Neural cell (in vitro differentiated cells): ENCODE results near the gene GATA1. TPM values are rescaled to one million over a fixed set of nuclear protein-coding genes. Genes with fewer than 3 reads are reported as not detected.

Experiments
- H2AFZ ChIP-seq: fragments of 200-600, 300-800 bp; sonication (generic), shearing (Covaris generic); 2 replicates; pipeline ENCODE4 v1.6.0; 2014; ENCODE audit warnings: low read depth, mild to moderate bottlenecking, antibody characterized with exemption, low read length, moderate library complexity
- H3F3A ChIP-seq: fragments of 200-600 bp; shearing (Covaris generic); 2 replicates; pipeline ENCODE4 v1.6.1; 2016; ENCODE audit warnings: mild to moderate bottlenecking, moderate library complexity, mixed read lengths, antibody characterized with exemption, low read length; ENCODE audit not compliant: insufficient read depth, poor library complexity, severe bottlenecking
- H3K27ac ChIP-seq: fragments of 200-600, 300-800 bp; sonication (generic), shearing (Covaris generic); 2 replicates; pipeline ENCODE4 v1.5.1; 2014; ENCODE audit warnings: mild to moderate bottlenecking, low read length, moderate library complexity
- H3K27me3 ChIP-seq: fragments of 300-800, 200-600 bp; sonication (generic), shearing (Covaris generic); 2 replicates; pipeline ENCODE4 v1.6.0; 2014; ENCODE audit warnings: mild to moderate bottlenecking, low read depth, low read length, moderate library complexity; ENCODE audit not compliant: insufficient read depth
- H3K36me3 ChIP-seq: fragments of 300-800, 200-600 bp; sonication (generic), shearing (Covaris generic); 2 replicates; pipeline ENCODE4 v1.5.1; 2014; ENCODE audit warnings: mild to moderate bottlenecking, antibody characterized with exemption, low read length, moderate library complexity; ENCODE audit not compliant: insufficient read depth
- H3K4me2 ChIP-seq: fragments of 300-800, 200-600 bp; sonication (generic), shearing (Covaris generic); 2 replicates; pipeline ENCODE4 v1.6.0; 2014; ENCODE audit warnings: mild to moderate bottlenecking, low read length
- H3K4me3 ChIP-seq: fragments of 300-800, 200-600 bp; sonication (generic), shearing (Covaris generic); 2 replicates; pipeline ENCODE4 v1.5.1; 2014; ENCODE audit warnings: mild to moderate bottlenecking, low read length, moderate library complexity
- H3K79me2 ChIP-seq: fragments of 200-600 bp; shearing (Covaris generic); replicated peaks from 2 replicates; pipeline ENCODE4 v1.6.0; 2014; ENCODE audit warnings: mild to moderate bottlenecking, low read length, moderate library complexity; ENCODE audit not compliant: insufficient read depth
- H3K9ac ChIP-seq: fragments of 300-800, 200-600 bp; sonication (generic), shearing (Covaris generic); 2 replicates; pipeline ENCODE4 v1.6.1; 2016; ENCODE audit warnings: mild to moderate bottlenecking, low read length, mixed read lengths
- H3K9me2 ChIP-seq: fragments of 200-600 bp; shearing (Covaris generic); 2 replicates; pipeline ENCODE4 v1.6.1; 2016; ENCODE audit warnings: mild to moderate bottlenecking, low read length, mixed read lengths; ENCODE audit not compliant: insufficient read depth
- H3K9me3 ChIP-seq: fragments of 200-600, 300-800 bp; sonication (generic), shearing (Covaris generic); 2 replicates; pipeline ENCODE4 v1.6.1; 2016; ENCODE audit warnings: mild to moderate bottlenecking, mixed run types, low read length, moderate library complexity, mixed read lengths
- H4K20me1 ChIP-seq: fragments of 200-600 bp; shearing (Covaris generic); 2 replicates; pipeline ENCODE4 v1.6.1; 2016; ENCODE audit warnings: mild to moderate bottlenecking, mixed run types; ENCODE audit not compliant: insufficient read depth
- CTCF ChIP-seq: fragments of 450-650 bp; IDR thresholded peaks from 2 replicates; pipeline ENCODE4 v1.5.1; 2014; ENCODE audit warnings: antibody characterized with exemption, mild to moderate bottlenecking, moderate library complexity; ENCODE audit not compliant: poor library complexity, severe bottlenecking
- EP300 ChIP-seq: fragments of 450-650 bp; conservative IDR thresholded peaks from 2 replicates; pipeline ENCODE4 v1.6.1; 2014; ENCODE audit warnings: antibody characterized with exemption, mild to moderate bottlenecking, moderate library complexity; ENCODE audit not compliant: poor library complexity, severe bottlenecking
- EZH2 ChIP-seq: fragments of 200-600, 300-800 bp; shearing (Covaris generic), sonication (generic); IDR thresholded peaks from 2 replicates; pipeline ENCODE4 v1.6.1; 2014; ENCODE audit warnings: antibody characterized with exemption, low read length, borderline replicate concordance, mild to moderate bottlenecking; ENCODE audit not compliant: insufficient read depth, poor library complexity, severe bottlenecking
- MXI1 ChIP-seq: fragments of 450-650 bp; conservative IDR thresholded peaks from 2 replicates; pipeline ENCODE4 v1.6.1; 2014; ENCODE audit warnings: antibody characterized with exemption, mild to moderate bottlenecking; ENCODE audit not compliant: poor library complexity, severe bottlenecking
- POLR2AphosphoS5 ChIP-seq: IDR thresholded peaks from 2 replicates; pipeline ENCODE4 v1.6.1; 2012
- RAD21 ChIP-seq: fragments of 450-650 bp; conservative IDR thresholded peaks from 2 replicates; pipeline ENCODE4 v1.6.1; 2014; ENCODE audit warnings: antibody characterized with exemption, mild to moderate bottlenecking, moderate library complexity
- REST ChIP-seq: IDR thresholded peaks from 2 replicates; pipeline ENCODE4 v1.6.1; 2012; ENCODE audit warnings: borderline replicate concordance
- SMC3 ChIP-seq: fragments of 450-650 bp; conservative IDR thresholded peaks from 2 replicates; pipeline ENCODE4 v1.6.1; 2014; ENCODE audit warnings: antibody characterized with exemption, mild to moderate bottlenecking, moderate library complexity; ENCODE audit not compliant: poor library complexity
- TAF1 ChIP-seq: IDR thresholded peaks from 2 replicates; pipeline ENCODE4 v1.6.1; 2012; ENCODE audit warnings: low read depth
- polyA plus RNA-seq: library from polyadenylated mRNA; depleted of rRNA; stranded (reverse); fragments of >200 nt; gene quantifications from 2 replicates; pipeline ENCODE4 v1.2.3, GENCODE V29; 2014

The GATA1 gene
- polyA plus RNA-seq, 1 donor from 2014 or later: not detected

DNA sequence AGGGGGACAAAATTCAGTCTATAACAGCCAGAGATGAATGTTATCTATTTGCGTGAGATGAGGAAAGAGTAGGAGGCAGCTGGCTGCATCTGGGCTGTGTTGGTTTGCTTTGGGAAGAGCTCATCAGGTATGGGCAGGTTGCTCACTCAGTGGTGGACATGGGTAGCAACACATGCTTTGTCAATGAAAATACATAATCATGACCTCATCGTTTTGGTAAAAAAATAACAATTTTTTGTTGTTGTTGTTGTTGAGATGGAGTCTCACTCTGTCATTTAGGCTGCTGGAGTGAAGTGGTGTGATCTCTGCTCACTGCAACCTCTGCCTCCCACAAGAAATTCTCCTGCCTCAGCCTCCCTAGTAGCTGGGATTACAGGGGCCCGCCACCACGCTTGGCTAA, 41.2 kb upstream of the GATA1 start:
- no peak overlapping the region for H2AFZ ChIP-seq
- H3K36me3 ChIP-seq: no peaks in the 10 kb centered on the region
- no peaks in the 10 kb centered on the region for H3F3A ChIP-seq
- H3K9me3 ChIP-seq: no peaks in the 10 kb centered on the region
- TF ChIP-seq SMC3 (no peak), REST (no peak), MXI1 (no peak), EZH2 (no peak), POLR2AphosphoS5 (no peak), EP300 (no peak), CTCF (no peak), RAD21 (no peak), TAF1 (no peak)
- no peaks in the 10 kb centered on the region for H3K79me2 ChIP-seq
- no peaks in the 10 kb centered on the region for H3K9me2 ChIP-seq
- H4K20me1 ChIP-seq: no peaks in the 10 kb centered on the region
- no peaks in the 10 kb centered on the region for H3K27me3 ChIP-seq
- no peak overlapping the region for H3K4me2 ChIP-seq
- H3K27ac ChIP-seq: no peak overlapping the region
- no peak overlapping the region for H3K9ac ChIP-seq
- H3K4me3 ChIP-seq: no peak overlapping the region

- H3K36me3 ChIP-seq: no peaks in the 10 kb centered on the region
- H3K79me2 ChIP-seq: no peaks in the 10 kb centered on the region
- no peak overlapping the region for H3K4me3 ChIP-seq
- H3K9me3 ChIP-seq: no peaks in the 10 kb centered on the region
- no peak overlapping the region for H2AFZ ChIP-seq
- TF ChIP-seq SMC3: no peak
- no peak for TF ChIP-seq REST
- TF ChIP-seq RAD21: no peak
- TF ChIP-seq EZH2: no peak
- no peak for TF ChIP-seq TAF1
- TF ChIP-seq CTCF: no peak
- no peak for TF ChIP-seq MXI1
- TF ChIP-seq POLR2AphosphoS5: no peak
- no peak for TF ChIP-seq EP300
- H3K9me2 ChIP-seq: no peaks in the 10 kb centered on the region
- no peak overlapping the region for H3K4me2 ChIP-seq
- H3K9ac ChIP-seq: no peak overlapping the region
- no peaks in the 10 kb centered on the region for H3K27me3 ChIP-seq
- no peaks in the 10 kb centered on the region for H4K20me1 ChIP-seq
- H3K27ac ChIP-seq: no peak overlapping the region
- no peaks in the 10 kb centered on the region for H3F3A ChIP-seq
These were observed 38.9 kb upstream of the GATA1 start for GRCh38 chrX:48747415-48748016.
